Ovary (tissue), 9 donors: ENCODE data around the gene ACO1. TPM values are rescaled to one million over a fixed set of nuclear protein-coding genes. Genes with fewer than 3 reads are reported as not detected.

Experiments
- DNase-seq, 5 donors: peaks; one replicate each; pipeline ENCODE4 v3.0.0-alpha.2; 2019 to 2020
- H3K27ac ChIP-seq, 2 donors: fragments of 200-600 bp; one replicate each; pipeline versions ENCODE4 v1.5.1 to v1.8.0; 2019 to 2022
- H3K27me3 ChIP-seq: fragments of 200-600 bp; one replicate; pipeline ENCODE4 v1.8.0; 2022
- H3K36me3 ChIP-seq: fragments of 200-600 bp; sonication (generic); one replicate; pipeline ENCODE4 v1.5.1; 2019
- H3K4me1 ChIP-seq: one replicate; pipeline ENCODE4 v1.8.1; 2013; ENCODE audit warnings: mild to moderate bottlenecking, moderate library complexity; ENCODE audit not compliant: insufficient read depth
- H3K4me3 ChIP-seq: fragments of 200-600 bp; sonication (generic); one replicate; pipeline ENCODE4 v1.5.1; 2017
- H3K9me3 ChIP-seq, 2 donors: fragments of 200-600 bp in 1 of 2; sonication (generic) in 1 of 2; one replicate each; pipeline versions ENCODE4 v1.5.1 to v1.8.1; 2013 to 2019; ENCODE audit warnings: mild to moderate bottlenecking in 1 of 2, moderate library complexity in 1 of 2
- EP300 ChIP-seq: sonication (generic); formaldehyde crosslinking; IDR thresholded peaks from one replicate; pipeline ENCODE4 v1.6.1; 2017; ENCODE audit warnings: antibody characterized with exemption
- POLR2A ChIP-seq: fragments of 450-650 bp; IDR thresholded peaks from one replicate; pipeline ENCODE4 v1.6.1; 2017; ENCODE audit warnings: antibody characterized with exemption, mild to moderate bottlenecking, moderate library complexity
- WGBS, 3 donors: extraction: QIAGEN DNeasy Blood & Tissue Kit in 1 of 3; methylation state at CpG; one replicate each; pipeline versions ENCODE4 v1.1.5 to v1.1.7; 2013 to 2017; 5-methylcytosine and 5-hydroxymethylcytosine counted together
- intact Hi-C, 4 donors: fragments of 100-400 bp; cut with DNase I; formaldehyde crosslinking; loops; one replicate each; pipeline versions ENCODE4 v1.11.0 to v1.15.1; 2022 to 2023
- polyA plus RNA-seq, 2 donors: library from polyadenylated mRNA; stranded (reverse); fragments of 200-250 nt in 1 of 2; fragments of 350-450 nt in 1 of 2; fragmentation: Illumina TruSeq in 1 of 2; extraction: RNeasy Lipid Tissue Mini Kit (QIAGEN cat#74804) in 1 of 2; gene quantifications; one replicate each; pipeline ENCODE4 v1.2.3, GENCODE V29; 2013 to 2014
- total RNA-seq, 7 donors: library from RNA; depleted of rRNA in 2 of 7; stranded (reverse); fragments of >200 nt in 2 of 7; fragmentation: NEBNext Ultra II Directional in 3 of 7; extraction: Animal tissue kit (Norgen Biotek cat#: 25700) in 3 of 7; gene quantifications; one replicate each; pipeline versions ENCODE4 v1.1.0 to v1.2.4, GENCODE V29; 2016 to 2023
- TF ChIP-seq, protein P1 (sequence below), 3 donors: fragments of 450-650 bp in 2 of 3; fragments of 200-600 bp in 1 of 3; IDR thresholded peaks; one replicate each; pipeline versions ENCODE4 v1.5.1 to v1.8.0; 2016 to 2022; ENCODE audit warnings: antibody characterized with exemption in 3 of 3, mild to moderate bottlenecking in 1 of 3
- donor health status: DM: no; HTN: no; CAD: no; lungs with moderate emphysema.
- donor health status: DM: no; HTN: no; CAD: no.
- donor health status: Bipolar disorder and iron deficiency.
- donor health status: DM: yes; HTN: yes; CAD: no.
- donor health status: DM: no; HTN: no; CAD: no.
- donor health status: DM: yes; HTN: yes; CAD: no.

Gene ACO1
- total and polyA plus RNA-seq, 9 donors, result 15.6 to 111 (median 30.5) TPM

DNA sequence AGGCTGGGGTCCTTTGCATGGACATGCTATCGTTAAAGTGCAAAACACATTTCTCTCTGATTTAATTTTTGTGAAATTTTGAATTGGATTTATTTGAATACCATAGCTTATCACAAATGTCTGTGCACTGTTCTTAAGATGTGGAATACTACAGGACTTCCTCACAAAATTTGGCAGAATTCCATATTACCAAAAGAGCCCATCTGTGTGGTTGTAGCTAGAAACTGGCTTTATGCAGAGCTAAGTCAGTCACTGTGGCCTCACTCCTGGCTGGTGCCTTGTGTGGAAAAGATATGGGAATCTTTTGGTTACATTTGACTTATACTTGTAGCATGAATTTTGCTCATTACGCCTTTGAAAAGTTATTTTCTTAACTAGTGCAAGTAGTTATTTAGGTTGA, 35.5 kb downstream of the ACO1 start:
- DNase-seq, result no peak
- Histone ChIP-seq H3K9me3 (no peaks in the 10 kb centered on the region), H3K4me1 (peaks cover 1% of the 10 kb centered on the region), H3K27me3 (no peaks in the 10 kb centered on the region), H3K27ac (no peak overlapping the region), H3K36me3 (no peaks in the 10 kb centered on the region), H3K4me3 (no peak overlapping the region)
- TF ChIP-seq EP300 (no peak), POLR2A (no peak)
- TF ChIP-seq, protein P1, sequence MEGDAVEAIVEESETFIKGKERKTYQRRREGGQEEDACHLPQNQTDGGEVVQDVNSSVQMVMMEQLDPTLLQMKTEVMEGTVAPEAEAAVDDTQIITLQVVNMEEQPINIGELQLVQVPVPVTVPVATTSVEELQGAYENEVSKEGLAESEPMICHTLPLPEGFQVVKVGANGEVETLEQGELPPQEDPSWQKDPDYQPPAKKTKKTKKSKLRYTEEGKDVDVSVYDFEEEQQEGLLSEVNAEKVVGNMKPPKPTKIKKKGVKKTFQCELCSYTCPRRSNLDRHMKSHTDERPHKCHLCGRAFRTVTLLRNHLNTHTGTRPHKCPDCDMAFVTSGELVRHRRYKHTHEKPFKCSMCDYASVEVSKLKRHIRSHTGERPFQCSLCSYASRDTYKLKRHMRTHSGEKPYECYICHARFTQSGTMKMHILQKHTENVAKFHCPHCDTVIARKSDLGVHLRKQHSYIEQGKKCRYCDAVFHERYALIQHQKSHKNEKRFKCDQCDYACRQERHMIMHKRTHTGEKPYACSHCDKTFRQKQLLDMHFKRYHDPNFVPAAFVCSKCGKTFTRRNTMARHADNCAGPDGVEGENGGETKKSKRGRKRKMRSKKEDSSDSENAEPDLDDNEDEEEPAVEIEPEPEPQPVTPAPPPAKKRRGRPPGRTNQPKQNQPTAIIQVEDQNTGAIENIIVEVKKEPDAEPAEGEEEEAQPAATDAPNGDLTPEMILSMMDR (IDR thresholded peaks at IDR 0.05), result no peak
- intact Hi-C loops, result loop anchor here in 1 of 4 donors (5.0 kb wide), 1 partner anchor 53 kb away; no protein-coding TSS in a partner anchor
- WGBS, 3 donors, result 24 to 36% (median 31%) methylated on average over 2 of the region's 2 CpGs

DNA sequence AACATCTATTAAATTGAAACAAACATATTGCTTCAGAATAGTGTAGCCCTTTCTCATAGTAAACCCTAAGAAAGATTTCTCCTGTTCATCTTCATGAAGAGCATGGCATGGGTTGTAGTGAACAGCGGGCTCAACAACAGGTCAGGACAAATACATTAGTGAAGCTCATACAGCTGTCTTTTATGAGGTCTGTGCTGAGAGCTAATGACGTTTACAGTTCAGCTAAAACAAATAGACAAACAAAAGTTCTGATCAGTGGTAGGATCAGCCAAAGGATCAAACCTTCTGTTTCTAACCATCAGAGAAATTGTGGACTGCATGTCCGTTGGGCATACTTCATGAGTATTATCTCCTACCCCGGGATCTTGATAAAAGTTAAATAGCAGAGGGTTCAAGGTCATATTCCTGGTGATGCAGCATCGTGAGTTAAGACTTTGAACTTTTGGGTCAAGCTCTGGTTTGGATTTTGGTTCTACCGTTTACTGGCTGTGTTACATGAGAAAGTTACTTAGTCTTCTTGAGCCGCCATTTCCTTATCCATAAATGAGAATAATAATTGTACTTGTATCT, 37.9 kb downstream of the ACO1 start:
- no peaks in the 10 kb centered on the region for H3K36me3 ChIP-seq
- H3K4me1 ChIP-seq, result peaks cover 6% of the 10 kb centered on the region
- no peak for DNase-seq
- intact Hi-C loops, result no loop called here
- no peaks in the 10 kb centered on the region for H3K27me3 ChIP-seq
- H3K4me3 ChIP-seq, result no peak overlapping the region
- H3K27ac ChIP-seq, result no peak overlapping the region
- no peaks in the 10 kb centered on the region for H3K9me3 ChIP-seq
- TF ChIP-seq EP300, result no peak
- no peak for TF ChIP-seq POLR2A
- TF ChIP-seq, protein P1 (IDR thresholded peaks at IDR 0.05), result no peak
- 83 to 92% (median 88%) methylated on average over 7 of the region's 7 CpGs for WGBS, 3 donors

DNA sequence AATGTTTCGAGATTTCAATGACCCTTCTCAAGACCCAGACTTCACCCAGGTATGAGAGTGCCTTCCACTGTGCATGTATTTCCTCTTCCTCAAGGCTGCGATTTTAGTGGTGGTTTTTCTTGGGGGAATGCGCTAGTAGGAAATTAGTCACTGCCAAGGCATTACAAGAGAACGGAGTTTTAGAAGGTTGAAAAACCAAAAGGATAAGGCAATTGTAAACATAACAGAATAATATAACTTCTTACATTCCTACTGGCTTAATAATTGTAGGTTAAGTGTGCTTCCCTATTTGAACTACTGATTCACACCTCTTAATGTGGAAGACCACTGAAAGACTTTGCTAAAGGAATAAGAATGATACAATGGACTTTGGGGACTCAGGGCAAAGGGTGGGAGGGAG, 38.9 kb downstream of the ACO1 start:
- H3K27me3 ChIP-seq, result no peaks in the 10 kb centered on the region
- no peaks in the 10 kb centered on the region for H3K36me3 ChIP-seq
- TF ChIP-seq POLR2A (no peak), EP300 (no peak)
- TF ChIP-seq, protein P1 (IDR thresholded peaks at IDR 0.05), result no peak
- peaks cover 8% of the 10 kb centered on the region for H3K4me1 ChIP-seq
- no peak overlapping the region for H3K27ac ChIP-seq
- no peak for DNase-seq
- H3K4me3 ChIP-seq, result no peak overlapping the region
- no peaks in the 10 kb centered on the region for H3K9me3 ChIP-seq
- intact Hi-C loops, result no loop called here
- WGBS, 3 donors, result 64 to 76% (median 76%) methylated on average over 4 of the region's 4 CpGs

DNA sequence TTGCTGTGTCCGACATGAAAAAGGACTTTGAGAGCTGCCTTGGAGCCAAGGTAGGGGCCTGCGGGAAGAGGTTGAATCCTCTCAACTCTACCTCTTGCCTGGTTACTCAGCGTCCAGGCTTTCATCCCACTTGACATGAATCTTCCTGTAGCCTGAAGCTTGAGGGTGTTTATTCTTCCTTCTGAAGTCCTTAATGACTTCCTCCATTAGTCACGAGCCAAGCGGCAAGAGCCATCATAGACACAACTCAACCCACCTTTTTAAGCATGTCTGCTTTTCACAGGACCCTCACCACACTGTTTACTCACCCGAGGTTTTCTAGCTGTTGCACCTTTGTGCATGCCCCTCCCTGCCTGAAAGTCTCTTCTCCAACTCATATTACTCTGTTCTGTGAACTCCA, 40.2 kb downstream of the ACO1 start:
- no peak for TF ChIP-seq EP300
- no peak for TF ChIP-seq POLR2A
- TF ChIP-seq, protein P1 (IDR thresholded peaks at IDR 0.05), result no peak
- no peak overlapping the region for H3K4me3 ChIP-seq
- no peak for DNase-seq
- no peaks in the 10 kb centered on the region for H3K9me3 ChIP-seq
- intact Hi-C loops, result no loop called here
- no peaks in the 10 kb centered on the region for H3K27me3 ChIP-seq
- peaks cover 7% of the 10 kb centered on the region for H3K4me1 ChIP-seq
- no peak overlapping the region for H3K27ac ChIP-seq
- H3K36me3 ChIP-seq, result no peaks in the 10 kb centered on the region
- 81 to 89% (median 86%) methylated on average over 6 of the region's 6 CpGs for WGBS, 3 donors
